HG02642 (cell line): ENCODE data around the gene RNF31.
A peak's percentile ranks its signal among the peaks of the same experiment; 100 is the strongest.

Experiments
- ATAC-seq: cut with Tn5 transposase; IDR thresholded peaks from one replicate; pipeline ENCODE4 v1.9.1; 2021; ENCODE audit warnings: mild to moderate bottlenecking; ENCODE audit not compliant: unreplicated experiment, poor library complexity

Gene RNF31

DNA sequence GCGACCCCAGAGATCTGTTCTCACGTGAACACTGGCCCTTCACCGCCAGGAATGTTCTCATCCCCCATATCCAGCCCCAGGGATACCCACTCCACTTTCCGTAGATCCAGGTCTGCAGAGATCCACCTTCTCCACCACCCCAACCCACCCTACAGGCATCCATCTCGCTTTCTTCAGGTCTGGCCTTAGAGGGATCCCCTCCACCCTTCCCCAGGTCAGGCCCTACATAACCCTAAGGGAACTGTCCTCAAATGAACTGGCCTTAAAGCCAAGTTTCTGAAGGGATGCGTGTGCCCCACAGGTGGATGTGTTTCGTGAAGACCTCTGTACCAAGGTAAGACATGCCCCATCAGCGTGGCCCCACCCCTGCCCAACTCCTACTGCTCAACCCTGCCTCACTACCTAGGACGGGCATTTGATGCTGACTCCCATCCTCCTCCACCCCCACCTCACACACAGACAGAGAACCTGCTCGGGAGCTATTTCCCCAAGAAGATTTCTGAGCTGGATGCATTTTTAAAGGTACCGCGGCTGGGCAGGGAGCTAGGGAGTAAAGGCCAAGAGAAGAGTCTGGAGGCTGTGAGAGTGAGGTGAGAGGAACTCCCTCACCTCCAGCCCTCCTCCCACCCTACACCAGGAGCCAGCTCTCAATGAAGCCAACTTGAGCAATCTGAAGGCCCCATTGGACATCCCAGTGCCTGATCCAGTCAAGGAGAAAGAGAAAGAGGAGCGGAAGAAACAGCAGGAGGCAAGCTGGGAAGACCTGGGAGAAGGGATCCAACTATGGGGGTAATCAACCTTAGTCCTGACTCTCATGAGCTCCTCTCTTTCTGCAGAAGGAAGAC, 10.4 kb upstream of the RNF31 start:
- ATAC-seq = no peak

DNA sequence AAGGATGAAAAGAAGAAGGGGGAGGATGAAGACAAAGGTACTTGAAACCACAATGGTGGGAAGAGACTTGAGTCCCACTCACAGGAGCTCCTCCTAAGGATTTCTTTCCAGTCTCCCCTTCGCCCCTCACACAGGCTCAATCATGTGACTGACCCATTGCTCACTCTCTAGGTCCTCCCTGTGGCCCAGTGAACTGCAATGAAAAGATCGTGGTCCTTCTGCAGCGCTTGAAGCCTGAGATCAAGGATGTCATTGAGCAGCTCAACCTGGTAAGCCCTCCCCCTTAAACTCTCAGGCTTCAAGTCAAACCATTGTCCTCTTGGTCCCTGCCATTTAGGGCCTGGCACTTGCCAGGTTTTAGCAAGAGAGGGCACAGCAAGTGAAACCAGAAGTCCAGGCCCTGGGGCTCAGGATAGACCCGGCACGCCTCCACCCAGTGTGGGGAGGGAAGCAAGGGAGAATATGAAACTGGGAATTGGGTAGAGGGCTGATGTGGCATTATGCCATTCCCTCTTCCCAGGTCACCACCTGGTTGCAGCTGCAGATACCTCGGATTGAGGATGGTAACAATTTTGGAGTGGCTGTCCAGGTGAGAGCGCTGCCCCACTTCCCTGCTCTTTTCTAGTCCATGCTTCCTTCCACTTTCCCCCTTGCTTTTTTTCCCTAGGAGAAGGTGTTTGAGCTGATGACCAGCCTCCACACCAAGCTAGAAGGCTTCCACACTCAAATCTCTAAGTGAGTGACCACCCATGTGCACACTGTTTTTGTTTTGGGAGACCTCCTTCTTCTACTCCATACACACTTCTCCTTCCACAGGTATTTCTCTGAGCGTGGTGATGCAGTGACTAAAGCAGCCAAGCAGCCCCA, 9.5 kb upstream of the RNF31 start:
- no peak for ATAC-seq

DNA sequence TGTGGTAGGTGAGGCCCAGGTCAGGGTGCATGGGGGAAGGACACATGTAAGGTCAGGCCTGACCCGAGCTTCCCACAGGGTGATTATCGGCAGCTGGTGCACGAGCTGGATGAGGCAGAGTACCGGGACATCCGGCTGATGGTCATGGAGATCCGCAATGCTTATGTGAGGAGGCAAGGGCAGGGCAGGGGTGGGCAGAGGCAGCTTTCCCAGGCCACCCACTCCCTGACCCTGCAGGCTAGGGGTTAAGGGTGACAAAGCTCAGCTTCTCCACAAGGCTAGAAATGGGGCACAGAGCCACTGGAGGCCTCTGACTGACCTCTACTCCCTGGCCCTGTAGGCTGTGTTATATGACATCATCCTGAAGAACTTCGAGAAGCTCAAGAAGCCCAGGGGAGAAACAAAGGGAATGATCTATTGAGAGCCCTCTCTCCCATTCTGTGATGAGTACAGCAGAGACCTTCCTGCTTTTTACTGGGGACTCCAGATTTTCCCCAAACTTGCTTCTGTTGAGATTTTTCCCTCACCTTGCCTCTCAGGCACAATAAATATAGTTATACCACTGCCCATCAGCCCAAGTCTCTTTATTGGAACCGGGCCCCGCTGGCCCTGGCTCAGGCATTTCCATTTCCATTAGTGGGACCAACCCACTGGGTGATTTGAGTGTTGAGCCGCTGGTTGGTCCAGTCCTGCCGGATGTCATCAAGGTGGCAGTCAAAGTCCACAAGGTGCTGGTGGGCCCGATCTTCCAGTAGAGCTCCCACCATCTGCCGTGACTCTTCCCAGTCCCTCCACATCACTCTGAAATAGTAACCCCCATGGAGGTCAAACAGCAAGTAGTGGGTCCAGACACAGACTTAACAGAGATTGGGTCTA, 8.7 kb upstream of the RNF31 start:
- no peak for ATAC-seq

DNA sequence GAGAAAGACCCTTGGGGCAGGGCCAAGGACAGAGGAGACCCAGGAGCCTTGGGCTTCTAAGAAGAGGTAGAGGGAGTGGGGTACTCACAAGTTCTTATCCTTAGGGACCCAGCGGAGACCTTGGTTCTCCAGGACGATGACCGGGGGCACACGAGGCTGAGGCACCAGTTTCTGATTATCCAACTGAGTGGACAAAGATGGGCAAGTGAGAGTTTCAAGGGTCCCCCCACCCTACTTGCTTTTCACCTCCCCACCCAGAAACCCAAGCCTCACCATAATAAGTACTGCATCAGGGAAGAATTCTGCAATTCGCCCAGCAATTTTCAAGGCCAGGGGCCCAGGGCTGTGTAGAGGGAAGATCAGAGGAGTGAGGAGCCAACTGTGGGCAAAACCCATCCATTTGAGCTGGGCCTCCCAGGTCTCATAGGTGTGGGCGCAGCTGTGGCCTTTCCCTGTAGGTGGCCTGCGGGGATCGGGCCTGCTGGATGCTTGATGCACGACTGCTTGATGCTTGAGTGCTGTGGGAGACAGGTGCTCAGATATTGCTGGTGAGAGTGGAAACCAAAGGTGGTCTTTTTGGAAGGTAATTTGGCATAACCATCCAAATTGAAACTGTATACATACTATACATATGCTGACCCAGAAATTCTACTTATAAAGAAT, 7.9 kb upstream of the RNF31 start:
- no peak for ATAC-seq

DNA sequence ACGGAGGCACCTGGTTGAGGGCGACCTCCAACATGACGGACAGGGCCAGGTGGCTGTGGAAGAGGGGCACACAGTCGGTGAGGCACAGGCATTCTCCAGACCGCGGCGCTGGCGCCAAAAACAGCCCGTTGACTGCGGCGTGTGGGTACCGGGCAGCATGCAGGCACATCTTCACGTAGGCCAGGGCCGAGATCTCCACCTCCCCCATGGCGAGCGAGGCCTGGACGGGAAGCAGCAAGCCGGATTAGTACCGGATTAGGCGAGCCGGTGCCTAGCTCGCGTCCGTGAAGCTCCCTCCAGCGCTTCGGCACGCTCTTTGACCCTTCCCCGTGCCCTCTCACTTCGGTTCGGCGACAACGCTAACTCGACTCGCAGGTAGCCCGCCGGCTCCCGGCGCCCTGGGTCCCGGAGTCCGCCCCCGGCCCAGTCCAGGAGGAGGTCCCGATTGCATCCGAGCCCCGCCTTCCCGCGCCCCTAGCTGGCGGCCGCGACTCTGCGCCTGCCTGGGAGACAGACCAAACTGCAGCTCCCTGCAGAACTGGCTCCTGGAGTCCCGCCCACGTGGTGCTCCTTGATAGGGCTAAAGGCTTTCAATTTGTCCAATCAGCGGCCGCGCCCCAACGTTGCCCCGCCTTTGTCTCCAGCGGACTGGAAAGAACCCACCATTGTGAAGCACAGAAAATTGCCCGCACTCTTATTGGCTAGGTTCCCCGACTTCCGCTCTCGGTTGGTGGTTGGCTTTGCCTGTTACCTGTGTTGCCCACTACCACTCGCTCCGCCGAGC, 6.0 kb upstream of the RNF31 start, which contains the start of gene EMC9:
EMC9 (minus strand) TSS at position 495 of the 784 bp plus-strand sequence; CDS start at position 208, 287 bp downstream.
- peak; percentile 89 for ATAC-seq

DNA sequence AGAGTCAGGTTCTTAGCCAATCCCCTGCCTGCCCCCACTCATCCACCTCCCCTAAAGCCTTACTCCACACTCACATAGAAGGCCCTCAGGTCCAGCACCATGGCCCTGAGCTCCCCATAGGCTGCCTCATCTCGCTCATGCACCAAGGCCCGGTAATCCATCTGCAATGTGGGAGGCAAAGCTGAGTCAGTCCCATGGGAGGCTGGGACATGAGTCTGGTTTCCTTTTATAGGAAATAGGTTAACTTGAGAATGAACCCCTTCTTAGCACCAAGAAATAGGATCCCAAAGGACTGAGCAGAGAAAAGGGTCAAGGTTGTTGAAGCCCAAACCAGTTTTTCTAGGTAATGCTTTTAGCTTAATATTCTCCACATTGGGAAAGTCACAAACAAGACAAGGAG, 3.8 kb upstream of the RNF31 start:
- no peak for ATAC-seq

DNA sequence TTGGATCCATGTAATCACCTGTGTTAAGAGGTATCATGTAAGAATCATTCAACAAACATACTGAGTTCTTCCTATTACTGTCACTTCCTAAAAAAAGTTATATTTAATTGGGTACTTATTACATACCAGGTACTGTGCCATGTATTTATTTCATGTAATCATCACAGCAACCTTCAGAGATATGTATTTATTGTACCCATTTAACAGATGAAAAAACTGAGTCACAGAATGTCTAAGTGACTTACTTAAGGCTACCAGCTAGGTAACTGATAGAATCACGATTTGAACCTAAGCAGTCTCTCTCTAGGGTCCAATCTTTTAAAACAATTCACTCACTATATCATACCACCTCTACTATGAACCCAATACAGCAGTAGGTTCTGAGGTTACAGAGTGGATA, 2.8 kb upstream of the RNF31 start:
- no peak for ATAC-seq

DNA sequence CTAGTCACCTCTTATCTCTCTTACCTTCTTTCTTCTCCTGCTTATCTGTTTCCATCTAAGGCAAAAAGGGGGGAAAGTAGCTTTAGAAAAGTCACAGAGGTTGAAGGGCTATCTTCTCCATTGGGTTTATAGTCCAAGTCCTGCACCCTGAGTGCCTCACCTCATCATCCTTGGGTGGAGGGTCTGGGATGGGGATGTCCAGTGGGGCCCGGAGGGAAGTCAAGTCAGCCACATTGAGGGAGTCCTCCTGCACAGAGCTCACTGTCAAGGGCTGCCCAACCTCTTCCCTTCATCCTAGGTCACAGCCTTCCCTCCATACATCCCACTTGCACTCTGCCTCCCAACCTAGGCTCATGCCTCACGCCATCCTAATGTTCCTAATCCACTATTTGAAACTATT, 2.1 kb upstream of the RNF31 start:
- no peak for ATAC-seq

DNA sequence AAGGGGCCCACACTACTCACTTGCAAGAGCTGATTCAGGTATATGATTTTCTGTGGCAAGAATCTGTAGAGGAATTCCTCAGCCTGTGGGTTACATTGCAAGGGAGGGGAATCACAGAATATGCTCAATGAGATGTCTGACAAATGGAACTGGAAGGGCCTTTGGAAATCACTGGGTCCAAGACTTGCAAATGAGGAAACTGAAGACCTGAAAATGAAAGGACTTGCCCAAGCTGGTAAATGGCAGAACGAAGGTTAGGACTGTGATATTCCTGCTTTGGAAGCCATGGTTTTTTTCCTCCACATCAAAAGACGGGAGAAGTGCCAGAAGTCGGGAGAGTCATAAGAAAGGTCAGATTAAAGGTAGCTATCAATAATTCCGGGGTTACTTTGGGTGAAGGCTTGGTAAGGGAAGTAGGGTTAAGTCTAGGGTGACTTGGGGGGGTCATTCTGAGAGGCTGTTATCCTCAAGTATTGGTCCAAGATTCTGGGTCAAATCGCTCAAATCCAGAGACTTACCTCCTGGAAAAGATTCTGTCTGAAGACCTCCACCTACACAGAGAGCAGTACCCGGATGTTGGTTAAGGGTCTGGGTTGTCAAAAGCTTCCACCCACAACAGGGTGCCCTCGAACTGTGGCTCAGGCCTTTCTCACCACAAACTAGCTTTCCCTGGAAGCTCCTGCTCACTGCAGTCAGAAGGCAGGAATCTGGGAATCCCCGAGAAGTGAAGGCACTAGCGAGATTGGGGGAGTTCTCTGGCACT, 1.4 kb upstream of the RNF31 start:
- no peak for ATAC-seq

DNA sequence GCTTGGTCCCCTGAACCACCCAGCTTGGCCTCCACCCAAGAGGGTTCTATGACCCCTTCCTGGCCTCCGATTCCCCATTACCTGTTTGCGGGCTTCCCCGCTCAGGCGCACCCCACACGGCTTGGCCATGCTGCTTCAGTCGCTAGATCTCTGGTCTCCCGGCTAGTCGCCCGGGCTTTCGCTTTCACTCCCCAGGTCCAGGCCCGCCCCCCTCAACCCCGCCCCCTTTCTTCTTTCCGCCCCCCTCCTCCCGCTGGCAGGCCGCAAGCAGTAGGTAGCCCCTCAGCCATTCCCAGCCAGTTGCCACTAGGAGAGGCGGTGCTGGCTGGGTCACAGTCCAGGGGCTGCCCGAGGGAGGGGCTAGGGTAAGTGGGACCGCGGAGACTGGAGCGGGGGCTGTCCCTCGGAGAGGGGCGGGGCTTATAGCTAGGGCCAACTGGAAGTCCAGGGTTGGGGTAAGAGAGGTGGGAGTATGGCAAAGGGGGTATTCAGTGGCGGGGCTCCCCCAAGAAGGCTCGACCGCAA, 783 bp upstream of the RNF31 start, which contains the start of gene PSME2:
PSME2 (minus strand) TSS at position 158 of the 525 bp plus-strand sequence; CDS start at position 129, 29 bp downstream.
- ATAC-seq = peak; percentile 73

DNA sequence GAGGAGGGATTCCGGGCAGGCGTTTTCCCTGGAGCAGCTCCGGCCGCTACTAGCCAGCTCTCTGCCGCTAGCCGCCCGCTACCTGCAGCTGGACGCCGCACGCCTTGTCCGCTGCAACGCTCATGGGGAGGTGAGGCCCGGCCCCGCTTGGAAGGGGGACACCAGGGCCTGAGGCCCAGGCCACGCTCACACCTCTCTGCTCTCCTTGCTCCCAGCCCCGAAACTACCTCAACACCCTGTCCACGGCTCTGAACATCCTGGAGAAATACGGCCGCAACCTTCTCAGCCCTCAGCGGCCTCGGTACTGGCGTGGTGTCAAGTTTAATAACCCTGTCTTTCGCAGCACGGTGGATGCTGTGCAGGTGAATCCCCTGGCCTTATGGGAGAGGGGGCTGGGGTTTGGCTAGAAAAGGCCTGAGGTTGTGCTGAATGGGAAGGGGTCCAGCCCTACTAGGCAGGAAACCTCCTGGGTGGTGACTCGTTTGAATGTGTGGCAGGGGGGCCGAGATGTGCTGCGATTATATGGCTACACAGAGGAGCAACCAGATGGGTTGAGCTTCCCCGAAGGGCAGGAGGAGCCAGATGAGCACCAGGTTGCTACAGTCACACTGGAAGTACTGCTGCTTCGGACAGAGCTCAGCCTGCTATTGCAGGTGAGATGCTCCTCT, 597 bp downstream of the RNF31 start:
- ATAC-seq = no peak

DNA sequence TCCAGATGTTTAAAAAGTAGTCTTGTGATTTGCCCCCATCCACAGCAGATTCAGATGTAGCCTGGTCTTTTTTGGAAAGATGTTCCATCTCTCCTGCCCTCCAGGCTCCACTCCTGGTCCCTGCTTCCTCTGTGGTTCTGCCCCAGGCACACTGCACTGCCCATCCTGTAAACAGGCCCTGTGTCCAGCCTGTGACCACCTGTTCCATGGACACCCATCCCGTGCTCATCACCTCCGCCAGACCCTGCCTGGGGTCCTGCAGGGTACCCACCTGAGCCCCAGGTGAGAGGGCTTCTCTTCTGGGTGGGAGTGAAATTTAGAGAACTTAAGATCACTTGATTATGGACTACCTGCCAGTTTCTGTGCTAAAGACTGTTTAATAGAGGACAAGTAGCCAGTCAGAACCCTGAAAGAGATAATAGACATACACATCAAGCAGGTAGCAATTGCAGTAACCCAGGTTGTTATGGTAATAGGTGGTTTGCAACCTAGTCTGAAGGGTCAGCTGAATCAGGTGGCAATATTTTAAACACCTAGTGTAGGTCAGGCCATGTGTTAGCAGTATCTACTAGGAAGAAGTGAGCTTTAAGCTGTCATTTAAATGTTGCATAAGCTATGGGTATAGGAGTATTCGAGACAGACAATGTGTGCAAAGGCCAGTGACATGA, 2.1 kb downstream of the RNF31 start:
- ATAC-seq = no peak

DNA sequence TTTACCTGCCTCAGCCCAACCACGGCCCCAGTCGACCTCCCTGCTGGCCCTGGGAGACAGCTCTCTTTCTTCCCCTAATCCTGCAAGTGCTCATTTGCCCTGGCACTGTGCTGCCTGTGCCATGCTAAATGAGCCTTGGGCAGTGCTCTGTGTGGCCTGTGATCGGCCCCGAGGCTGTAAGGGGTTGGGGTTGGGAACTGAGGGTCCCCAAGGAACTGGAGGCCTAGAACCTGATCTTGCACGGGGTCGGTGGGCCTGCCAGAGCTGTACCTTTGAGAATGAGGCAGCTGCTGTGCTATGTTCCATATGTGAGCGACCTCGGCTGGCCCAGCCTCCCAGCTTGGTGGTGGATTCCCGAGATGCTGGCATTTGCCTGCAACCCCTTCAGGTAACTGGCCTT, 2.8 kb downstream of the RNF31 start:
- ATAC-seq = no peak

DNA sequence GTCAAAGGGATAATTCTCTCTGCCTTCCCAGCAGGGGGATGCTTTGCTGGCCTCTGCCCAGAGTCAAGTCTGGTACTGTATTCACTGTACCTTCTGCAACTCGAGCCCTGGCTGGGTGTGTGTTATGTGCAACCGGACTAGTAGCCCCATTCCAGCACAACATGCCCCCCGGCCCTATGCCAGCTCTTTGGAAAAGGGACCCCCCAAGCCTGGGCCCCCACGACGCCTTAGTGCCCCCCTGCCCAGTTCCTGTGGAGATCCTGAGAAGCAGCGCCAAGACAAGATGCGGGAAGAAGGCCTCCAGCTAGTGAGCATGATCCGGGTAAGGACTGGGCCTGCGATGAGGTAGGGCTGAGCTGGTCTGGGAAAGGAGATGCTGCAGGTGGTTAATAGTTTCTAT, 3.3 kb downstream of the RNF31 start:
- ATAC-seq = no peak

DNA sequence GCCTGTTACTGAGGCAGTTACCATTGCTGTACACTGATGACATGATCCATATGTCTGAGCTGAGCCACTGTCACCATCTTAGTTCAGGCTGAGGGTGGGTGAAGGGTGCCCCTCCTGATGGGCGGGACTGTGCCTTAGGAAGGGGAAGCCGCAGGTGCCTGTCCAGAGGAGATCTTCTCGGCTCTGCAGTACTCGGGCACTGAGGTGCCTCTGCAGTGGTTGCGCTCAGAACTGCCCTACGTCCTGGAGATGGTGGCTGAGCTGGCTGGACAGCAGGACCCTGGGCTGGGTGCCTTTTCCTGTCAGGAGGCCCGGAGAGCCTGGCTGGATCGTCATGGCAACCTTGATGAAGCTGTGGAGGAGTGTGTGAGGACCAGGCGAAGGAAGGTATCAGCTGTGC, 3.7 kb downstream of the RNF31 start:
- ATAC-seq = no peak

DNA sequence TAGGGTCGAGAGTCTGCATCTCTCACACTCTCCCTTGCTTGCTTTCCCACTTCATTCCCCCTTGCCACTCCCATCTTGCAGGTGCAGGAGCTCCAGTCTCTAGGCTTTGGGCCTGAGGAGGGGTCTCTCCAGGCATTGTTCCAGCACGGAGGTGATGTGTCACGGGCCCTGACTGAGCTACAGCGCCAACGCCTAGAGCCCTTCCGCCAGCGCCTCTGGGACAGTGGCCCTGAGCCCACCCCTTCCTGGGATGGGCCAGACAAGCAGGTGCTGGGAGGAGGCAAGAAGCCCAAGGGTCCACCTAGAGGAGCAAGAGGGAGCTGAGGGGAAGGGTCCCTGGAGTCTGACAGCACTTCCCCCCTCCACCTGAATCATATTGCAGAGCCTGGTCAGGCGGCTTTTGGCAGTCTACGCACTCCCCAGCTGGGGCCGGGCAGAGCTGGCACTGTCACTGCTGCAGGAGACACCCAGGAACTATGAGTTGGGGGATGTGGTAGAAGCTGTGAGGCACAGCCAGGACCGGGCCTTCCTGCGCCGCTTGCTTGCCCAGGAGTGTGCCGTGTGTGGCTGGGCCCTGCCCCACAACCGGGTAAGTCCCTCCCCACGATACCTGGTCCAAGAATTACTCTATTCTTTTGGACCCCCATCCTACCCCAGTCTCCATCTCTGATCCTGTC, 4.2 kb downstream of the RNF31 start:
- ATAC-seq = no peak
